GM18868 (cell line): ENCODE data around the gene SIRT7.
"Not testable (repeated sequence)": the region's sequence is repeated elsewhere in the genome, so short reads cannot be mapped to it uniquely, and the experiment has no call there.

Experiments used
- ATAC-seq: cut with Tn5 transposase; IDR thresholded peaks from one replicate; pipeline ENCODE4 v1.9.1; 2021; ENCODE audit warnings: mild to moderate bottlenecking, moderate library complexity; ENCODE audit not compliant: unreplicated experiment

The SIRT7 gene

GRCh38 chr17:81955058-81955681 is 37.2 kb upstream of the SIRT7 start:
- ATAC-seq, result no peak

DNA sequence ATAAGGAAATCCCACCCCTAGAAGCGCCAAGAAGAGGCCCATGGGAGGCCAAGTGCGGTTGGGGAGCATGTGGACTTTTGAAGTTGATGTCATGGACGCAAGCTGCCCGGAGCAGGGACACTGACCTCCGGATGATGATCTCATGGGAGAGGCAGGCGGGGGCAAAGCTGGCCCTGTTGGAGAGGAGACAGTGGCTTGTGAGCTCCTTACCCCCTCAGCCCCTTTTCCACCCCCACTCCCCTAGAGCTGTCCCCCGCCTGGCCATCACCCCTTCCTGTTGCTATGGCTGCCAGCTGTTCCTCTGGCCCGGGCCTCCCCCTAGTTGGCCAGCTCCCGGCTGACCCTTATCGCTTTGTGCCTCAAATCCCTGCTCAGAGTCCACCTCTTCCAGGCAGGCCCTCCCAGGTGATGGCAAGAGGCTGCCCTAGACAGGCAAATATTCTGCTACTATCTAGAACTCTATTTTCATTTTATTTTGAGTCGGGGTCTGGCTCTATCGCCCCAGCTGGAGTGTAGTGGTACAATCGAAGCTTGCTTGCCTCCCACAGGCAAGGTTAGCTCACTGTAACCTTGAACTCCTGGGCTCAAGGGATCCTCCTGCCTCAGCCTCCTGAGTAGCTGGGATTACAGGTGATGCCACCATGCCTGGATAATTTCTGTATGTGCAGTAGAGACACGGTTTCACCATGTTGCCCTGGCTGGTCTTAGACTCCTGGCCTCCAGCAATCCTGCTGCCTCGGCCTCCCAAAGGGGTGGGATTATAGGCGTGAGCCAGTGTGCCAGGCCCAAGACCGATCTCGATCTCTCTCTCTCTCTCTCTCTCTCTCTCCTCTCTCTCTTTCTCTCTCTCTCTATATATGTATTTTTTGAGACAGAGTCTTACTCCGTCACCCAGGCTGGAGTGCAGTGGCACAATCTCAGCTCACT is 36.4 kb upstream of the SIRT7 start:
- no peak for ATAC-seq

DNA sequence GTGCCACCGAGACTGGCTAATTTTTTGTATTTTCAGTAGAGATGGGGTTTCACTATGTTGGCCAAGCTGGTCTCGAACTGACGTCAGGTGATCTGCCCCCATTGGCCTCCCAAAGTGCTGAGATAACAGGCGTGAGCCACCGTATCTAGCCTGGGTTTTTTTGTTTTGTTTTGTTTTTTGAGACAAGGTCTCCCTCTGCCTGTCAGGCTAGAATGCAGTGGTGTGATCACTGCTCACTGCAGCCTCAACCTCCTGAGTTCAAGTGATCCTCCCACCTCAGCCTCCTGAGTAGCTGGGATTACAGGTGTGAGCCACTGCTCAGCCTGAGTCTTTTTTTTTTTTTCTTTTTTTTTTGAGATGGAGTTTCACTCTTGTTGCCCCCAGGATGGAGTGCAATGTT is 35.5 kb upstream of the SIRT7 start:
- not testable (repeated sequence) for ATAC-seq

DNA sequence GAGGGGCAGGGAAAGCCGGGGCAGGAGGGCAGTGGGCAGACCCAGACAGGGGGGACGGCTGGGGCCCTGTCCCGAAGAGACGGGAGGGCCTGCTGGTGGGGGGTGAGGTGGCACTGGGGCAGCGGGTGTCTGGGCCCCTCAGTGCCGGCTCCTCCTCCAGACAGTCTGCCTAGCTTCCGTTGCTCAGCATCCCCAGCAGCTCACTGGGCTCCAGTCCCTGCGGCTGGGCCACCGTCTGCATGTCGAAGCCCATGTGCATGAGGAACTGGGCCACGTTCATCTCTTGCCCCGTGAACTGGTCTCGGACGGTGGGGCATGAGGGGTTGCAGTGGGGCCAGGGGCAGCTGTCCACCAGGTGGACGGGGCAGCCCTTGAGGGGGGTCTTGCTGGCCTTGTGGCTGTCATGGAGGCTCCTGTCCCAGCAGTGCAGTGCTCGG is 34.8 kb upstream of the SIRT7 start:
- ATAC-seq, result no peak

GRCh38 chr17:81951785-81952684 is 34.1 kb upstream of the SIRT7 start:
- ATAC-seq, result no peak

- no peak for ATAC-seq
Observed at GRCh38 chr17:81950501-81950900, 32.5 kb upstream of the SIRT7 start.

DNA sequence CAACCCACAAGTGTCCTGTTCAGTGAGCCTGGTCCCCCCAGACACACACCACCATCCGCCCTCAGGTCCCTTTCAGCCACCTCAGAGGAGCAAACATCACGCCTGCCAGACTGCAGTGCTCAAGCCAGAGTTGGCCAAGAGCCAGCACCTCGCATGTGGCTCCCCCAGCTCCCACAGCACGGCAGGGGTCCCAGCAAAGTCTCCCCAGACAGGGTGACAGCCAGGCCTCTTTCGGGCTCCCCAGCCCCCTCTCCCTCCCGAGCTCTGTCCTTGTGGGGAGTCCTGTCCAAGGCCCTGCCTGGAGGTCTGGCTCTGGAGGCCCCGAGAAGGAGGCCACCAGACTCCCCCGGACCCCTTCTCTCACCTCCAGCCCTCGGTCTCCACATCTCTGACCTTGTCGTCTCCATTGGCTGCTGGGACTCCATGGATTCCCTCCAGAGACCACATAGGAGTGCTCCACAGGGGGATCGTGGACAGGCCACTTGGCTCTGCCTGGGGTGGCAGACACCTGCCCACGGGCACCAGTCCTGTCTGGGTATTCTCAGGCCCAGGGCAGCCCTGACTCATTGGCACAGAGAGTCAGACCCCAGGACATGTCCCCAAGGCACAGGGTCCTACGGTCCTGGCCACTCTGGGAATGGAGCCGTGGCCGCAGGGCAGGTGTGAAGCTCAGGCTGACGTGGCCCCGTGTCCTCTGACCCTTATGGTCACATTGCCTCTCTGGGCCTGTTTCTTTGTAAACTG is 30.8 kb upstream of the SIRT7 start:
- no peak for ATAC-seq

GRCh38 chr17:81947189-81947588 is 29.2 kb upstream of the SIRT7 start, which contains the start of gene MYADML2:
Gene MYADML2 (minus strand): TSS chr17:81947233. CDS start chr17:81941741, 5,492 bp downstream.
- ATAC-seq, result no peak

DNA sequence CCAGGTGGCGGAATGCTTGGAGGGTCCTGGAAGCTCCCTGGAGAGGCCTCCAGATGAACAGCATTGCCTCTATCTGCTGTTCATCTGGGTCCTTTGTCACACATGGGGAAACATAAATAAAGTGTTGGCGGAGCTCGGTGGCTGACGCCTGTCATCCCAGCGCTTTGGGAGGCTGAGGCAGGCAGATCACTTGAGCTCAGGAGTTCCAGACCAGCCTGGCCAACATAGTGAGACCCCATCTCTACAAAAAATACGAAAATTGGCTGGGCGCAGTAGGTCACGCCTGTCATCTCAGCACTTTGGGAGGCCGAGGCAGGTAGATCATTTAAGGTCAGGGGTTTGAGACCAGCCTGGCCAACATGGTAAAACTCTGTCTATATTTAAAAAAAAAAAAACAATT is 26.9 kb upstream of the SIRT7 start:
- no peak for ATAC-seq

GRCh38 chr17:81942167-81942553 is 24.2 kb upstream of the SIRT7 start:
- no peak for ATAC-seq

GRCh38 chr17:81941484-81942166 is 23.6 kb upstream of the SIRT7 start:
- ATAC-seq, result no peak

DNA sequence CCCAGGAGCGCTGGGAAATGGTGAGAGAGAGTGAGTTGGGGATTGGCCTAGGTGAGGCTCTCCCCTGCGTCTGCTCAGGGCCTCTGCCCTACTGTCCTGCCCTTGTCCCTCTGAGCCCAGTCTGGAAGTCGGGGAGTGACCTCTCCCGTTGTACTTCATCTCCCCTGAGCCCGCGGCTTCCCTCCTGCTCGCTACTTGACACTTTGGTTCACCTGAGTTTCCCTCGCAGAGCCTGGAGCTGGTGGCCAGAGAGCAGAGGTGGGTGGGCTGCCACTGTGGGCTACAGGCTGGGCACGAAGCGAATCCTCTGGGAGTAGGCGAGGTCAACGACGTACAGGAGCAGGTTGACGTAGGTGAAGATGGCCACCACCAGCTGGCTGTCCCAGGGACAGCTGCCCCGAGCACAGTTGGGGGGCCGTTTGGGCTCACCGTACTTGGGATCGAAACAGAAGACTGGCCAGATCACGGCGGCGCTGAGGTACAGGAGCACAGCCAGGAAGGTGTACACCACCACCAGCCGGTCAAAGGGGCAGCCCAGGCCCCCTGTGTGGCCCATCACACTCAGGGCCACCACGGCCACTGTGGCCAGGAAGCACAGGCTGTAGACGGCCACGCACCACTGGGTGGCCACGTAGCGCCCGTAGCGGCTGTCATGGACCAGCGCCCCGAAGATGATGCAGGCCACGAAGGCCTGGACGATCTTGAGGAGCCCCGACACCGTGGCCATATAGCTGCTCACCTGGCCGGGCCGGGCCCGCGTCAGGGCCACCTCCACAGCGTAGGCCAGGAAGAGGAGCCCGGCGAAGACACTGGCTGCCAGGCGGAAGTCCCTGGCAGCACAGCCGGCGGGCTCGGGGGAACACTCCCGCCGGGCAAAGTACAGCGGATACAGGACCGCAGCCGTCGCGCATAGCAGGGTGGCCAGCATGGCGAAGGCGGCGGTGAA is 22.8 kb upstream of the SIRT7 start:
- ATAC-seq, result no peak

DNA sequence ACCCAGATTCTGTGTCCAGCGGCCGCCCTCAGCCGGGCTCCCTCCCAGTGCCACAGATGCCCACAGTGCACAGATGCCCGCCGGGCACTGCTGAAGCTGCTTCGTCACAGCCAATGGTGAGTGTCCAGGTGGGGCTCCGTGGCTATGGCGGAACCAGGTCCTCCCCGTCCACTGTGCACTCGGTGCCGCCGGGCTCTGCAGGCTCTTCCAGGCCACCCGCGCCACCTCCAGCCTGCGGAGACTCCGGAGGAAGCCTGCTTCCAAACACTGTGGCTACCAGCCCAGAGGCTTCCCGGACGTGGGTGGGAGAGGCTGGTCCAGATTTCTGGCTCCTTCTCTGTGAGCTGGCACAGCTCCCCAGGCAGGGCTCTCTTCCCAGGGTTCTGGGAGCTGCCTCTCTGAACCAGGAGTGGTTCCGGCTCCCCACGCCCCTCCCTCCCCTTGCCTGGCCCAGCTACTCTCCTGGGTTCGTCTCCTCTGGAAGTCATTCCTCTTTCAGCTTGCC is 22.0 kb upstream of the SIRT7 start:
- no peak for ATAC-seq

- no peak for ATAC-seq
Observed at GRCh38 chr17:81939218-81939617, 21.2 kb upstream of the SIRT7 start.

DNA sequence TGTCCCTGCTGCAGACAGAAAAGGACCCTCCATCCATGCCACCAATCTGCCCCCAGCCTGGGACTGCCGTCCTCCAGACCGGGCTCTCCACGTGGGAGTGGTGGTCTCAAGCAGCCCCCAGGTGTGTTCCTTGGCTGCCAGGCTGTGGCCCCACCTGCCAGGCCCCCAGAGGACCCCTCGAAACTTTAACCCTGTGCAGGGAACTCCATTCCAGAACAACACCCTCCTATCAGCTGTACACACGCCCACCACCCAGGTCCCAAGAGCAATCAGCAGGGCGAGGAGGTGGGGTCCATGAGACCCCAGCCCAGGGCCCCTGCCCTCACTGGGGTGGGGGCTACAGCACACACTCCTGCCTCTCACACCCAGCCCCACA is 17.7 kb upstream of the SIRT7 start:
- ATAC-seq, result no peak

- ATAC-seq, result no peak
Observed at GRCh38 chr17:81934850-81935708, 17.1 kb upstream of the SIRT7 start.

DNA sequence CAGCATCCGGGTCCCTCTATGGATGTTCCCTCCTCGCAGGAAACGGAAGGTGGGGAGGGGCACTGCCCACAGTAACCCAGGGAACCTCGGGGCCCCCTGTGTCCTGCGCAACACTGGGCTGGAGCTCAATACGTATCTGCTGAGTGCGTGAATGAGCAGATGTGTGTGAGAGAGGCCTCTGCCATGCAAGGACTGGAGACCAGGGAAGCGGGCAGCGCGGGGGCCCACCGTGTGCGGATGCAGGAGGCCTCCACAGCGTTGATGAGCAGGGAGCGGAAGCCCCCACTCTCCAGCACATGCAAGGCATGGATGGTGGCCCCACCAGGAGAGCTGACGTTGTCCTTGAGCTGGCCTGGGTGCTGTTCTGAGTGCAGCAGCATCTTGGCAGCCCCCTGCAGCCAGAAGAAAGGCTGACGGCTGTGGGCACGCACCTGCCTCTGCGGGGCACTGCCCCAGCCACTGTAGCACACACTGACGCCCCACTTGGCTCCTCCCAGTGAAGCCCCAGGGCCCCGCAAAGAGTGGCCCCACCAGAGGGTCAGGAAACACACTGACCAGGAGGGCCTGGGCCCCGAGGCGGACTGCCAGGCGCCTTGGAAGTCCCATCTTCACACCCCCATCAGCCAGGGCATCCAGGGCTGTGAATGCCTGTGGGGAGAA is 16.3 kb upstream of the SIRT7 start:
- no peak for ATAC-seq
